ENCODE results near the gene CRCP.
"Not testable (repeated sequence)": the region's sequence is repeated elsewhere in the genome, so short reads cannot be mapped to it uniquely, and the experiment has no call there.

The CRCP gene

DNA sequence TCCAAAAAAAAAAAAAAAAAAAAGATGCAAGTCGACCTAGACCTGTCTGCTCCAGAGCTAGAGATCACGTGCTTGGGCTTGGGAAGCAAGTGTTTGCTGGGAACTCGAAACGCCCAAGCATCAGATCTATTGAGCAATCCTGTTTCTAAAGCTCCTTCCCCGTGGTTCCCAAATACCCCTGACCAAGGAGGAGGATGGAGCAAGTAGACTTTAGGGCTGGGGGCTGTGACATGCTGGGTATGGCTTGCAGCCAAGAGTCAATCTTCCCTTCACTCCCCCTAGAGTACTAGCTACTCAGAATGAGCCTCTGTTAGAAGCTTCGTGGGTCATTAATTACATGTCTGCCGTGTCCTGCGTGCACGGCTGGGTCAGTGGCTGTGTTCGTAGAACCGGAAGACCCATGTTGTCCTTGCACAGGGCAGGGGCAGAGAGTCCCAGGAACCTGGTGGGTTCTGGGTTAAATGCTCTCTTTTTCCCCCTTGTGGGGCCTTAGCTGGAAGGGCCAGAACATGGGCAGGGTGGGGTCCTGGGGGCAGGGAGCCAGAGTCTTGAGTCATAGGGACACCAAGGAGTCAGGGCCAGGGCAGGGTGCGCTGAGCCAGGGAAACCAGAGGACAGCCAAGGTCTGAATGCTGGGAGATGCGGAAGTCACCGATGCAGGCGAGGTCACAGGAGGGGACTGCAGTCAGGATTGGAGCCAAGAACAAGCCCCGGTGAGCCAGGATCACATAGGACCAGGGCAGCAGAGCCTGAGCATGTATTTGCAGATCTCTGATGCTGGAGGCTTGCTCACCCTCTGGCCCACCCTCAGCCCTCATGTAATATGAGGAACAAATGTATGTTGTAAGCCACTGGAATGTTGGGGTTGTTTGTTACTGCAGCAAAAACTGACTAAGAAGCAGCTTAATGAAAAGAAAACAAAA, 55.9 kb downstream of the CRCP start:
- TF ChIP-seq SPI1 (IDR thresholded peaks at IDR 0.05; ENCODE audit: borderline replicate concordance, low read depth) (no peak), CTCF (IDR thresholded peaks at IDR 0.05; ENCODE audit: insufficient read depth, low read length) (no peak), POLR2AphosphoS5 (IDR thresholded peaks at IDR 0.05; ENCODE audit: low read depth) (no peak), GABPA (IDR thresholded peaks at IDR 0.05; ENCODE audit: low read depth) (no peak)
- TF ChIP-seq, protein P1, sequence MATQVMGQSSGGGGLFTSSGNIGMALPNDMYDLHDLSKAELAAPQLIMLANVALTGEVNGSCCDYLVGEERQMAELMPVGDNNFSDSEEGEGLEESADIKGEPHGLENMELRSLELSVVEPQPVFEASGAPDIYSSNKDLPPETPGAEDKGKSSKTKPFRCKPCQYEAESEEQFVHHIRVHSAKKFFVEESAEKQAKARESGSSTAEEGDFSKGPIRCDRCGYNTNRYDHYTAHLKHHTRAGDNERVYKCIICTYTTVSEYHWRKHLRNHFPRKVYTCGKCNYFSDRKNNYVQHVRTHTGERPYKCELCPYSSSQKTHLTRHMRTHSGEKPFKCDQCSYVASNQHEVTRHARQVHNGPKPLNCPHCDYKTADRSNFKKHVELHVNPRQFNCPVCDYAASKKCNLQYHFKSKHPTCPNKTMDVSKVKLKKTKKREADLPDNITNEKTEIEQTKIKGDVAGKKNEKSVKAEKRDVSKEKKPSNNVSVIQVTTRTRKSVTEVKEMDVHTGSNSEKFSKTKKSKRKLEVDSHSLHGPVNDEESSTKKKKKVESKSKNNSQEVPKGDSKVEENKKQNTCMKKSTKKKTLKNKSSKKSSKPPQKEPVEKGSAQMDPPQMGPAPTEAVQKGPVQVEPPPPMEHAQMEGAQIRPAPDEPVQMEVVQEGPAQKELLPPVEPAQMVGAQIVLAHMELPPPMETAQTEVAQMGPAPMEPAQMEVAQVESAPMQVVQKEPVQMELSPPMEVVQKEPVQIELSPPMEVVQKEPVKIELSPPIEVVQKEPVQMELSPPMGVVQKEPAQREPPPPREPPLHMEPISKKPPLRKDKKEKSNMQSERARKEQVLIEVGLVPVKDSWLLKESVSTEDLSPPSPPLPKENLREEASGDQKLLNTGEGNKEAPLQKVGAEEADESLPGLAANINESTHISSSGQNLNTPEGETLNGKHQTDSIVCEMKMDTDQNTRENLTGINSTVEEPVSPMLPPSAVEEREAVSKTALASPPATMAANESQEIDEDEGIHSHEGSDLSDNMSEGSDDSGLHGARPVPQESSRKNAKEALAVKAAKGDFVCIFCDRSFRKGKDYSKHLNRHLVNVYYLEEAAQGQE (IDR thresholded peaks at IDR 0.05; ENCODE audit: insufficient replicate concordance, low read depth): no peak
- H3K27me3 ChIP-seq (ENCODE audit: insufficient read depth, poor library complexity, severe bottlenecking): no peaks in the 10 kb centered on the region
- no peak for DNase-seq (ENCODE audit: low read depth in 1 of 2, low spot score in 1 of 2)
- H3K27ac ChIP-seq (replicated peaks): no peak overlapping the region
- no peak overlapping the region for H3K4me3 ChIP-seq (replicated peaks; ENCODE audit: insufficient read depth, low read length)

- DNase-seq (ENCODE audit: low read depth in 1 of 2, low spot score in 1 of 2); H3K27ac ChIP-seq (replicated peaks): not testable (repeated sequence)
Measured at GRCh38 chr7:66172536-66173401, 58.1 kb downstream of the CRCP start.

DNA sequence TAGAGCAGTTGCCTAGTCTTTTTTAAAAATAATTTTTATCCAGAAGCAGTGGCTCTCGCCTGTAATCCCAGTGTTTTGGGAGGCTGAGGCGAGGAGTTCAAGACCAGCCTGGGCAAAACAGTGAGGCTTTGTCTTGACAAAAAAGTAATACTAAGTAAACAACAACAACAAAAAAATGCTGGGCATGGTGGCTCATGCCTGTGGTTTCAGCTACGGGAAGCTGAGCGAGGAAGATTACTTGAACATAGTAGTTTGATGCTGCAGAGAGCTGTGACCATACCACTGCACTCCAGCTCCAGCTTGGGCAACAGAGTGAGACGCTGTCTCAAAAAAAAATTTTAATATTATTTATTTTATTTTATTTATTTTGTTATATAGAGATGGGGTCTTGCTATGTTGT, 59.2 kb downstream of the CRCP start:
- H3K27ac ChIP-seq (replicated peaks): no peak overlapping the region
- DNase-seq (ENCODE audit: low read depth in 1 of 2, low spot score in 1 of 2): no peak
- TF ChIP-seq POLR2AphosphoS5 (IDR thresholded peaks at IDR 0.05; ENCODE audit: low read depth): no peak
- TF ChIP-seq, protein P1 (IDR thresholded peaks at IDR 0.05; ENCODE audit: insufficient replicate concordance, low read depth): no peak
- no peaks in the 10 kb centered on the region for H3K27me3 ChIP-seq (ENCODE audit: insufficient read depth, poor library complexity, severe bottlenecking)
- no peak overlapping the region for H3K4me3 ChIP-seq (replicated peaks; ENCODE audit: insufficient read depth, low read length)

More at GRCh38 chr7:66172536-66173401, 58.1 kb downstream of the CRCP start:
- not testable (repeated sequence) for H3K27me3 ChIP-seq (ENCODE audit: insufficient read depth, poor library complexity, severe bottlenecking); H3K4me3 ChIP-seq (replicated peaks; ENCODE audit: insufficient read depth, low read length)

DNA sequence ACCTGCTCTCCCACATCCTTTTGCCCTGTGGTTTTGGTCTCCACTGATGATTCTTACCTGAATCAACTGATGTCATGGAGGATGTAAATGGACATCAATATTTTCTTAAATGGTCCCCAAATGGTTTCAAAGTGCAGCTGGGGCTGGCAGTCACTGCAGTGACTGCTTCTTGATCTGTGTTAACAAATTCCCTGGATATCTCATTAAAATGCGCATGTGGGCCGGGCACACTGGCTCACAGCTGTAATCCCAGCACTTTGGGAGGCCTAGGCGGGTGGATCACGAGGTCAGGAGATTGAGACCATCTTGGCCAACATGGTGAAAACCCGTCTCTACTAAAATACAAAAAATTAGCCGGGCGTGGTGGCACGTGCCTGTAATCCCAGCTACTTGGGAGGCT, 60.4 kb downstream of the CRCP start:
- not testable (repeated sequence) for DNase-seq (ENCODE audit: low read depth in 1 of 2, low spot score in 1 of 2); H3K4me3 ChIP-seq (replicated peaks; ENCODE audit: insufficient read depth, low read length); H3K27me3 ChIP-seq (ENCODE audit: insufficient read depth, poor library complexity, severe bottlenecking); H3K27ac ChIP-seq (replicated peaks)

DNA sequence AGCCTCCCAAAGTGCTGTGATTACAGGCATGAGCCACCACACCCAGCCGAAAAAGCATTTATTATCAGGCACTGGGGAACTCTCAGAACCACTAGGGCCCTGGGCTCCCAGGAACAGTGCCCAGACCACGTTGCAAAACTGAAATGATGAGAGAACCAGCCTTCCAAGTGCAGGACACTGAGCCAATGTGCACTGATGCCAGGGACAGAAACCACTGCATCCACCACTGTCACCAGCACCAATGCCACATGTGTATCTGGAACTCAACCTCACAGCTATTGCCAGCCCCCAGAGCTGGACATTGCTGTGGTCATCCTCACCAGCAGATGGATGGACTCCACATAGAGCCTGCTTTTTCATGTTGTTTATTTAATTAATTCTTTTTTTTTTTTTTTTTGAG, 62.3 kb downstream of the CRCP start:
- TF ChIP-seq SPI1 (IDR thresholded peaks at IDR 0.05; ENCODE audit: borderline replicate concordance, low read depth) (no peak), CTCF (IDR thresholded peaks at IDR 0.05; ENCODE audit: insufficient read depth, low read length) (no peak), GABPA (IDR thresholded peaks at IDR 0.05; ENCODE audit: low read depth) (no peak), POLR2AphosphoS5 (IDR thresholded peaks at IDR 0.05; ENCODE audit: low read depth) (no peak)
- TF ChIP-seq, protein P1 (IDR thresholded peaks at IDR 0.05; ENCODE audit: insufficient replicate concordance, low read depth): no peak
- Histone ChIP-seq H3K27ac (replicated peaks) (no peak overlapping the region), H3K4me3 (replicated peaks; ENCODE audit: insufficient read depth, low read length) (no peak overlapping the region), H3K27me3 (ENCODE audit: insufficient read depth, poor library complexity, severe bottlenecking) (no peaks in the 10 kb centered on the region)
- DNase-seq (ENCODE audit: low read depth in 1 of 2, low spot score in 1 of 2): no peak
